ENCODE data around the gene WDPCP. TPM values are rescaled to one million over a fixed set of nuclear protein-coding genes. Genes with fewer than 3 reads are reported as not detected.
A peak's percentile ranks its signal among the peaks of the same experiment; 100 is the strongest.

Gene WDPCP
- total RNA-seq (2021; fragmentation: NEBNext Ultra II Directional; extraction: Animal tissue kit (Norgen Biotek cat#: 25700)) (23.0 and 25.8 TPM in 2 replicates), polyA plus RNA-seq (2011; rRNA removed) (7.3 and 9.3 TPM in 2 replicates), polyA minus RNA-seq (2011; rRNA and poly(A)+ RNA removed) (69.6 and 114 TPM in 2 replicates)
- polyA plus RNA-seq (2011; cell fraction: cytosol; rRNA removed): 9.3 TPM
- 20.6 TPM for polyA plus RNA-seq (2011; cell fraction: nucleus; rRNA removed)
- polyA plus RNA-seq (2012, experiment 1 of 2): 9.2 to 13.2 TPM (median 10.4 TPM) in 4 replicates
- polyA plus RNA-seq (2012, experiment 2 of 2): 0.94 TPM
- polyA plus RNA-seq (2013, experiment 1 of 2): 4.5 TPM
- polyA plus RNA-seq (2013, experiment 2 of 2): 3.8 TPM
- polyA minus RNA-seq (2011; cell fraction: cytosol; rRNA and poly(A)+ RNA removed): 24.2 TPM
- 257 TPM for polyA minus RNA-seq (2011; cell fraction: nucleus; rRNA and poly(A)+ RNA removed)
- long read RNA-seq, experiment 1, full-length matches to known transcripts: 4 of 14 reads
- long read RNA-seq, experiment 1, partial matches to known transcripts: 4 of 14 reads
- long read RNA-seq, experiment 1, other reads (novel, unspliced or antisense): 6 of 14 reads
- long read RNA-seq, experiment 2, partial matches to known transcripts: 2 of 24 reads
- long read RNA-seq, experiment 2, other reads (novel, unspliced or antisense): 19 of 24 reads

GRCh38 chr2:63588385-63589147 lies at the start of gene WDPCP, which contains the start of gene MDH1:
WDPCP (minus strand) TSS chr2:63588477; CDS start chr2:63588271, 206 bp downstream.
MDH1 (plus strand) TSS chr2:63588963; CDS start chr2:63589044, 81 bp downstream.
- Histone ChIP-seq H3K4me3 (ENCODE audit: extremely low read depth in 1 of 4, insufficient read depth in 2 of 4, low read depth in 3 of 4, low read length in 4 of 4) (peak within 1 kb of the TSS; percentile 87 to 98 (median 94)), H3K18ac (ENCODE audit: extremely low read depth, low read length) (peak within 1 kb of the TSS; percentile 91; the same call in 1 of the 2 replicates), H3K79me2 (ENCODE audit: control insufficient read depth in 1 of 2, insufficient read depth in 2 of 2, low read length in 2 of 2) (peaks cover 5 to 92% of the 10 kb centered on the region in 2 experiments; a peak in 3 of 4 replicates), H3K79me1 (ENCODE audit: low read depth, low read length) (peaks cover 4% of the 10 kb centered on the region; the same call in 1 of the 2 replicates), H3K4me1 (replicated peaks in 1 of 4; ENCODE audit: control insufficient read depth in 3 of 4, insufficient read depth in 4 of 4, low read length in 3 of 4) (peaks cover 2 to 6% (median 4%) of the 10 kb centered on the region in 4 experiments; a peak in 5 of 7 replicates), H3K27me3 (replicated peaks in 1 of 4; ENCODE audit: control insufficient read depth in 3 of 4, extremely low read depth in 1 of 4, insufficient read depth in 3 of 4, low read length in 3 of 4) (no peaks in the 10 kb centered on the region), H3K56ac (replicated peaks; ENCODE audit: insufficient read length, low read depth, low read length) (peak within 1 kb of the TSS; percentile 85), H2BK5ac (ENCODE audit: low read depth, low read length) (peak within 1 kb of the TSS; percentile 38; the same call in 1 of the 2 replicates), H2BK20ac (ENCODE audit: low read length) (no peak within 1 kb of the TSS), H2BK12ac (ENCODE audit: low read depth, low read length) (0 out of 2 replicates have a peak within 1 kb of the TSS, but pooled peaks have one; percentile 6), H3K23me2 (ENCODE audit: low read depth, low read length) (peaks cover 3% of the 10 kb centered on the region), H4K91ac (replicated peaks; ENCODE audit: insufficient read length, low read length) (no peak within 1 kb of the TSS), H3K4me2 (ENCODE audit: insufficient read depth in 1 of 2, low read depth in 2 of 2, low read length in 2 of 2) (peak within 1 kb of the TSS; percentile 75 to 82), H3K9me3 (ENCODE audit: insufficient read depth in 2 of 2, low read depth in 1 of 2, low read length in 1 of 2) (no peaks in the 10 kb centered on the region), H2AFZ (ENCODE audit: low read length) (peak within 1 kb of the TSS; percentile 91), H3K36me3 (ENCODE audit: control insufficient read depth in 2 of 4, insufficient read depth in 4 of 4, low read length in 3 of 4) (peaks cover 0 to 20% (median 2%) of the 10 kb centered on the region in 4 experiments; a peak in 4 of 8 replicates), H2BK120ac (replicated peaks; ENCODE audit: low read depth, low read length) (no peak within 1 kb of the TSS), H3K14ac (ENCODE audit: insufficient read length) (no peak within 1 kb of the TSS), H3K27ac (ENCODE audit: low read depth, low read length) (peak within 1 kb of the TSS; percentile 80), H3K9ac (replicated peaks in 1 of 4; ENCODE audit: extremely low read depth in 1 of 4, low read depth in 3 of 4, low read length in 3 of 4) (peak within 1 kb of the TSS; percentile 86 to 90 (median 88)), H3K4ac (replicated peaks; ENCODE audit: insufficient read length, low read depth, low read length) (no peak within 1 kb of the TSS), H2BK15ac (ENCODE audit: low read length) (0 out of 2 replicates have a peak within 1 kb of the TSS, but pooled peaks have one; percentile 20), H4K20me1 (replicated peaks in 1 of 2; ENCODE audit: control insufficient read depth in 1 of 2, insufficient read depth in 2 of 2, low read length in 2 of 2) (peaks cover 0 to 4% of the 10 kb centered on the region in 2 experiments), H3K23ac (ENCODE audit: insufficient read length) (no peak within 1 kb of the TSS), H4K5ac (ENCODE audit: insufficient read length, low read depth, low read length) (peak within 1 kb of the TSS; percentile 69), H4K8ac (ENCODE audit: extremely low read depth, insufficient read depth, low read length) (peak within 1 kb of the TSS; percentile 85), H2AK5ac (ENCODE audit: low read depth, low read length) (no peak within 1 kb of the TSS)
- whole genome bisulfite sequencing, 2 experiments (ENCODE audit: extremely low coverage in 1 of 2, insufficient coverage in 1 of 2, insufficient read length in 1 of 2, insufficient replicate concordance in 2 of 2, low coverage in 1 of 2, low lambda C conversion rate in 2 of 2, missing lambda C conversion rate in 1 of 2): 2% methylated on average over 44 of the region's 44 CpGs; no CpG with 5 or more reads in 1 of the 2 experiments
- CTCF ChIA-PET (ENCODE audit: partially characterized antibody): interaction anchor here (0.6 to 1.3 kb wide), 7 partner anchors 12 to 510 kb away, joined by 3 to 4 read pairs (median 3); no protein-coding TSS in a partner anchor
- POLR2A ChIA-PET (ENCODE audit: partially characterized antibody): interaction anchor here (0.6 to 5.1 kb wide), 34 partner anchors 8 to 522 kb away, joined by 3 to 45 read pairs (median 4); partner anchors contain the start of gene UGP2
- peak; percentile 98 for FAIRE-seq
- peak; percentile 91 to 94 for DNase-seq (ENCODE audit: low read depth in 1 of 2, low spot score in 2 of 2)
- no peak for TF ChIP-seq RNF2 (IDR thresholded peaks at IDR 0.05; ENCODE audit: borderline replicate concordance, low read depth, low read length, missing control alignments, poor library complexity, severe bottlenecking)
- no peak for TF ChIP-seq SIRT6 (IDR thresholded peaks at IDR 0.05; ENCODE audit: low read length)
- TF ChIP-seq CHD2 (IDR thresholded peaks at IDR 0.05; ENCODE audit: low read length): peak; percentile 97
- TF ChIP-seq SIN3A (conservative IDR thresholded peaks at IDR 0.05 in 1 of 2, IDR thresholded peaks at IDR 0.05 in 1 of 2; ENCODE audit: low read depth in 1 of 2, low read length in 2 of 2): peak; percentile 97
- 0 out of 2 replicates have a peak, but pooled peaks have one; percentile 47 for TF ChIP-seq BACH1 (IDR thresholded peaks at IDR 0.05; ENCODE audit: low read length)
- TF ChIP-seq SP4 (IDR thresholded peaks at IDR 0.05; ENCODE audit: low read length): no peak
- TF ChIP-seq POLR2A (IDR thresholded peaks at IDR 0.05; ENCODE audit: control extremely low read depth in 1 of 2, low read depth in 2 of 2, low read length in 2 of 2): peak; percentile 75 to 82
